HepG2 (cell line): Measurements from ENCODE around the gene MDP1. TPM values are rescaled to one million over a fixed set of nuclear protein-coding genes. Genes with fewer than 3 reads are reported as not detected.

ENCODE experiments used
- FOXP1 ChIP-seq, 2 experiments: fragments of 450-650 bp in 1 of 2; IDR thresholded peaks; 2 replicates each; pipeline ENCODE4 v1.6.1; 2017 to 2018; ENCODE audit warnings: antibody characterized with exemption in 1 of 2
- GFI1 ChIP-seq: sonication (generic); formaldehyde crosslinking; IDR thresholded peaks from 2 replicates; pipeline ENCODE4 v1.5.0; 2020; ENCODE audit warnings: missing genetic modification reagents, mild to moderate bottlenecking, borderline replicate concordance
- HNF1B ChIP-seq: sonication (generic); formaldehyde crosslinking; IDR thresholded peaks from 2 replicates; pipeline ENCODE4 v1.5.1; 2020; ENCODE audit warnings: mild to moderate bottlenecking, moderate library complexity, missing genetic modification reagents
- ISL2 ChIP-seq: sonication (generic); formaldehyde crosslinking; IDR thresholded peaks from 2 replicates; pipeline ENCODE4 v1.5.0; 2020; ENCODE audit warnings: missing genetic modification reagents
- KAT2B ChIP-seq: fragments of 150-350 bp; IDR thresholded peaks from 2 replicates; pipeline ENCODE4 v1.6.1; 2014; ENCODE audit warnings: low read depth, low read length, borderline replicate concordance
- NFE2L1 ChIP-seq: sonication (generic); formaldehyde crosslinking; IDR thresholded peaks from 2 replicates; pipeline ENCODE4 v1.4.0; 2020; ENCODE audit warnings: missing genetic modification reagents, mild to moderate bottlenecking, borderline replicate concordance
- NFE2L2 ChIP-seq: fragments of 150-350 bp; IDR thresholded peaks from 2 replicates; pipeline ENCODE4 v1.6.1; 2014; ENCODE audit warnings: low read length
- PHB2 ChIP-seq: fragments of 450-650 bp; IDR thresholded peaks from 2 replicates; pipeline ENCODE4 v1.6.1; 2018; ENCODE audit not compliant: partially characterized antibody
- POLR2AphosphoS2 ChIP-seq: IDR thresholded peaks from 2 replicates; pipeline ENCODE4 v1.6.1; 2011; ENCODE audit warnings: low read depth, low read length, improper control_type of control experiment
- PPARG ChIP-seq: conservative IDR thresholded peaks from 2 replicates; pipeline ENCODE4 v1.6.1; 2016; ENCODE audit warnings: missing biosample characterization, missing genetic modification reagents
- SMC3 ChIP-seq: IDR thresholded peaks from 2 replicates; pipeline ENCODE4 v1.6.1; 2011; ENCODE audit warnings: low read length, improper control_type of control experiment
- TEF ChIP-seq: sonication (generic); formaldehyde crosslinking; IDR thresholded peaks from 2 replicates; pipeline ENCODE4 v1.5.0; 2020; ENCODE audit warnings: missing genetic modification reagents
- ZNF10 ChIP-seq: sonication (generic); formaldehyde crosslinking; IDR thresholded peaks from 2 replicates; pipeline ENCODE4 v1.4.0; 2020; ENCODE audit warnings: mild to moderate bottlenecking, low read depth, missing genetic modification reagents, borderline replicate concordance
- ZNF17 ChIP-seq: sonication (generic); formaldehyde crosslinking; IDR thresholded peaks from 2 replicates; pipeline ENCODE4 v1.5.0; 2020; ENCODE audit warnings: mild to moderate bottlenecking, missing genetic modification reagents
- ZNF225 ChIP-seq: sonication (generic); formaldehyde crosslinking; IDR thresholded peaks from 2 replicates; pipeline ENCODE4 v1.4.0; 2020; ENCODE audit warnings: mild to moderate bottlenecking, missing genetic modification reagents
- ZNF441 ChIP-seq: sonication (generic); formaldehyde crosslinking; IDR thresholded peaks from 2 replicates; pipeline ENCODE4 v1.7.0; 2021; ENCODE audit warnings: missing genetic modification reagents, borderline replicate concordance
- ZNF460 ChIP-seq: sonication (generic); formaldehyde crosslinking; IDR thresholded peaks from 2 replicates; pipeline ENCODE4 v1.5.1; 2020; ENCODE audit warnings: missing genetic modification reagents, mild to moderate bottlenecking, borderline replicate concordance
- ZNF512B ChIP-seq: sonication (generic); formaldehyde crosslinking; IDR thresholded peaks from 2 replicates; pipeline ENCODE4 v1.5.1; 2020; ENCODE audit warnings: missing genetic modification reagents, mild to moderate bottlenecking, borderline replicate concordance
- ZNF543 ChIP-seq: sonication (generic); formaldehyde crosslinking; IDR thresholded peaks from 2 replicates; pipeline ENCODE4 v1.4.0; 2020; ENCODE audit warnings: mild to moderate bottlenecking, missing genetic modification reagents
- ZNF569 ChIP-seq: sonication (generic); formaldehyde crosslinking; IDR thresholded peaks from 2 replicates; pipeline ENCODE4 v1.5.0; 2020; ENCODE audit warnings: mild to moderate bottlenecking, missing genetic modification reagents, moderate library complexity, borderline replicate concordance
- ZNF670 ChIP-seq: sonication (generic); formaldehyde crosslinking; IDR thresholded peaks from 2 replicates; pipeline ENCODE4 v1.8.0; 2022; ENCODE audit warnings: mild to moderate bottlenecking, missing genetic modification reagents, borderline replicate concordance
- polyA plus RNA-seq, 8 experiments: library from polyadenylated mRNA; depleted of rRNA in 3 of 8; stranded (reverse) in 7 of 8; unstranded in 1 of 8; fragments of >200 nt; fragmentation: Illumina TruSeq in 4 of 8; extraction: Trizol in 4 of 8; gene quantifications; 2 replicates each; pipeline versions ENCODE4 v1.2.1 to v1.2.3, GENCODE V29; 2011 to 2016; ENCODE audit warnings: low read depth in 4 of 8, missing spikeins in 1 of 8, mixed read lengths in 1 of 8; ENCODE audit not compliant: insufficient read depth in 1 of 8
- total RNA-seq, 5 experiments: library from RNA; depleted of rRNA; stranded (reverse); fragments of >200 nt; fragmentation: Illumina TruSeq; extraction: Trizol; gene quantifications; 2 replicates each; pipeline ENCODE4 v1.2.3, GENCODE V29; 2016; ENCODE audit warnings: low read depth in 1 of 5
- TF ChIP-seq, protein P1 (sequence below): sonication (generic); formaldehyde crosslinking; IDR thresholded peaks from 2 replicates; pipeline ENCODE4 v1.4.0; 2020; ENCODE audit warnings: missing genetic modification reagents

The MDP1 gene
- total and polyA plus RNA-seq, 2 of the 13 experiments (the other 11 are each of a cell fraction or from before 2014, with no cell fraction given): 44.1 to 48.7 TPM

DNA sequence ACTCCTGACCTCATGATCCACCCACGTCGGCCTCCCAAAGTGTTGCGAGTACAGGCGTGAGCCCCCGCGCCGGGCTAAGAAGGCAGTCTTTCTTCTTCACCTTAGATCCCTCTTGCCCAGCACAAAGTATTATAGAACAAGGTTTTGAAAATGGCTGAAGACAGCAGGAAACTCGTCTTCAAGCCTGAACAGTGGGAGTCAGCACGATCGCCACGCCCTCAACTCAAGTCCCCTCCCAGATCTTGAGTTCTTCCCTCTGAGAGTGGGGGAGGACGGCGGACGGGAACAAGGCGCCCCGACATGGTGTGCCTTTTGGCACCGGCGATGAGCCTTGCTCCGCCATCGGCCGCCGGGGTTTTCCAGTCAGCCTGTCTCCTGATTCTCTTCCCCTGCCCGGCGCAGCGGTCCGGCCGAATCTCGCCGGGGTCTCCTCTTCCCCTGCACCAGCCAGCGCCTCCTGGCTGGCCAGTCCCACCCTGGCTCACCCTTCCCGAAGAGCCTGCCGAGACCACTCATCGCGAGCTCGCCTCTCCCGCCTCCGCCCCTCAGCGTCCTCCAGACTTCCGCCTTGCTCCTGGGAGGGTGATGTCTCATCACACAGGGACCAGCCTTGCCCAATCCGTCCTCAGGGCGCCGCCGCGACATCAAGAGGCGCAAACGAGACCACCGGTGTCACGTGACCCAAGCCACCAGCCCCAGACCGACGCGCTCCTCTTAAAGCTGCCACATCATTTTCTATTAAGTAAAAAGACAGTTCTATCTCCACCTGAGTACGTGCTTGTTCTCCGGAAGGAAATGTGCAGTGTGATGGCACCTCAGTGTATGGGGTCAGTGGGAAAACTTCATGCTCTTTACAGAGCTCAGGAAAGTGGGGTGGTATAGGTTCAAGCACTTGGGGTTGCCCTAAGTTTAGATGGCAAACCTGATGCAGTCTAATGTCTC, 2.7 kb downstream of the MDP1 start, which contains the start of gene CHMP4A (continued):
- no peak for TF ChIP-seq ZNF512B (CRISPR knock-in tag)
- TF ChIP-seq ZNF670 (CRISPR knock-in tag): no peak
- no peak for TF ChIP-seq KAT2B
- peak; percentile 99; the same call in 1 of the 2 replicates for TF ChIP-seq ZNF225 (CRISPR knock-in tag)
- no peak; the same call in 1 of the 2 replicates for TF ChIP-seq NFE2L2
- no peak for TF ChIP-seq ZNF460 (CRISPR knock-in tag)
- TF ChIP-seq ZNF10 (CRISPR knock-in tag): peak; percentile 69; the same call in 1 of the 2 replicates
- TF ChIP-seq PHB2: no peak
- TF ChIP-seq ZNF17 (CRISPR knock-in tag): no peak
- TF ChIP-seq SMC3: peak; percentile 4; the same call in 1 of the 2 replicates
- peak; percentile 95 for TF ChIP-seq ISL2 (CRISPR knock-in tag)
- 0 out of 2 replicates have a peak, but pooled peaks have one; percentile 39 for TF ChIP-seq PPARG (CRISPR knock-in tag)
- TF ChIP-seq ZNF441 (CRISPR knock-in tag): peak; percentile 68
- TF ChIP-seq FOXP1 (IDR thresholded peaks at IDR 0.05): no peak
- peak; percentile 33 for TF ChIP-seq FOXP1 (CRISPR knock-in tag; IDR thresholded peaks at IDR 0.05)
- peak; percentile 32; the same call in 1 of the 2 replicates for TF ChIP-seq NFE2L1 (CRISPR knock-in tag)
- TF ChIP-seq TEF (CRISPR knock-in tag): no peak; the same call in 1 of the 2 replicates
- TF ChIP-seq ZNF569: peak; percentile 98; the same call in 1 of the 2 replicates
- 0 out of 2 replicates have a peak, but pooled peaks have one; percentile 22 for TF ChIP-seq POLR2AphosphoS2
- peak; percentile 99 for TF ChIP-seq ZNF543 (CRISPR knock-in tag)
- TF ChIP-seq, protein P1, sequence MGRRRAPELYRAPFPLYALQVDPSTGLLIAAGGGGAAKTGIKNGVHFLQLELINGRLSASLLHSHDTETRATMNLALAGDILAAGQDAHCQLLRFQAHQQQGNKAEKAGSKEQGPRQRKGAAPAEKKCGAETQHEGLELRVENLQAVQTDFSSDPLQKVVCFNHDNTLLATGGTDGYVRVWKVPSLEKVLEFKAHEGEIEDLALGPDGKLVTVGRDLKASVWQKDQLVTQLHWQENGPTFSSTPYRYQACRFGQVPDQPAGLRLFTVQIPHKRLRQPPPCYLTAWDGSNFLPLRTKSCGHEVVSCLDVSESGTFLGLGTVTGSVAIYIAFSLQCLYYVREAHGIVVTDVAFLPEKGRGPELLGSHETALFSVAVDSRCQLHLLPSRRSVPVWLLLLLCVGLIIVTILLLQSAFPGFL (CRISPR knock-in tag): peak; percentile 47; the same call in 1 of the 2 replicates
- TF ChIP-seq GFI1 (CRISPR knock-in tag): no peak; the same call in 1 of the 2 replicates
- TF ChIP-seq HNF1B: peak; percentile 97
